NCI-H446 treated with DMSO at 0.1 percent for 48 hours (cell line): ENCODE data around the gene UNC5C.

Experiments used
- DNase-seq: peaks from one replicate; lab custom pipeline; 2025; lab: John Stamatoyannopoulos, UW

The UNC5C gene

GRCh38 chr4:95340191-95340590 is 208.6 kb downstream of the UNC5C start:
- no peak for DNase-seq

GRCh38 chr4:95325665-95326064 is 223.1 kb downstream of the UNC5C start:
- DNase-seq: no peak

DNA sequence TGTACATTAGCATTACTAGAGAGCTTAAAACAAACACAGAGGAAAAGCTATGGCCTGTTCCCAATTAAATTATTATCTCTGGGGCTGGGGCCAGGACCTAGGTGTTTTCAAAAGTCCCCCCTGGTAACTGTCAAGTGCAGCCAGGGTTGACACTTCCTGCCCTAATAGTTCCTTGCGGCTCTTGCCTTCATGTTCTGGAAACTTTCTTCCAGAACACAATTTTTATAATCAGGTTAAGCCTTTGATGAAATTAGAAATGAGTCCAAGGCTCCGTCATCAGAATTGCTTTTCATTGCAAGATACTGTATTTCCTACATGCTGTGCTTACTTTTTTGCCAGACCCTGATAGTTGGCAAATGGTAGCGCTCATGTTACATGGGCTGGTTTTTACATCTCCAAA is 229.6 kb downstream of the UNC5C start:
- no peak for DNase-seq

GRCh38 chr4:95318483-95318882 is 230.3 kb downstream of the UNC5C start:
- DNase-seq: no peak

DNA sequence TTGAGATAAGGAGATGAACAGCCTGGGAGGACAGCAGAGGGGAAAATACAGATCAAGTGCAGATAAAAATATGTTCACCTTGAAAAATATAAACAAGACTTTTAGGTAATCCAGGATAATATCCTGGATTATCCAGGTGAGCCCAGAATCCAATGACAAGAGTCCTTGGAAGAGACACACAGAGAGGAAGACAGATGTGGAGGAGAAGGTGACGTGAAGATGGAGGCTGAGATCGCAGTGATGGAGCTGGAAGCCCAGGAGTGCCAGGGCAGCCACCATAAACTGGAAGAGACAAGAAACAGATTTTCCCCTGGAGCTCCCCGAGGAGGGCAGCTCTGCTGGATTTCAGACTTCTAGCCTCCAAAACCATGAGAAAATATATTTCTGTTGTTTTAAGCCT is 230.7 kb downstream of the UNC5C start:
- DNase-seq: no peak

GRCh38 chr4:95317085-95317793 is 231.5 kb downstream of the UNC5C start:
- peak; percentile 21 for DNase-seq

DNA sequence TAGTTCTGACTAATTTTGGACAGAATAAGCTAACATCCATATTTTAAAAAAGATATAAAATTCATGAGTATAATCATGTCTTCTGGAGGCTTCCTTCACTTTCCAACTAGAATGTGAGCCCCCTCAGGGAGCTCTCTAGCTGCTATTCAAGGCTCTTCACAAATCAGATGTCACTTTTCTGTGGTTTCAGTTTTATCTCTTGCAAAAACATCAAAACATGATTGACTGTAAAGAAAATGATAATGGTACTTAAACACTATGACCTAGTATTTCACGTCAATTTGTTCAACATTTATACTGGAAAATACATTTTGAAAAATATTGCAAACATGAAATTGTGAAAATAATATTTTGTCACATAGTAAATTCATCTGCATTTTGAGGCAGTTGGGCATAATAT is 234.2 kb downstream of the UNC5C start:
- no peak for DNase-seq

DNA sequence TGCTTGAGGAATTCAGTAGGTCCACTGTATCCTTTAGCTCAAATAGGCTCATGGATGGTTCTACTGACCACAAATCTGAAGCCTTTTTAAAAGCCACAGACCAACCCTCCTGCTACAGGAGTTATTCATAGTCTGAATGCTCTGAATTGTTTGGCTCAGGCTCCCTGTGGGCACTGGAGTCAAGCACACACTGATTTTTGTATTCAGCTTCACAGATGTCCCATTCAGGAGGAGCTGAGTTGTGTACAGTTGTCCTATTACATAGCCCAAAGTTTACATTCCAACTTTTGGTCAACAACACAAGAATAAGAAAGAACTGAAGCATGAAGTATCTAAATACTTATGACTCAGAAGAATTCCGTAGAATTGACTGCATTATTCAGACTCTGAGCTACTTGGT is 243.9 kb downstream of the UNC5C start:
- DNase-seq: no peak

DNA sequence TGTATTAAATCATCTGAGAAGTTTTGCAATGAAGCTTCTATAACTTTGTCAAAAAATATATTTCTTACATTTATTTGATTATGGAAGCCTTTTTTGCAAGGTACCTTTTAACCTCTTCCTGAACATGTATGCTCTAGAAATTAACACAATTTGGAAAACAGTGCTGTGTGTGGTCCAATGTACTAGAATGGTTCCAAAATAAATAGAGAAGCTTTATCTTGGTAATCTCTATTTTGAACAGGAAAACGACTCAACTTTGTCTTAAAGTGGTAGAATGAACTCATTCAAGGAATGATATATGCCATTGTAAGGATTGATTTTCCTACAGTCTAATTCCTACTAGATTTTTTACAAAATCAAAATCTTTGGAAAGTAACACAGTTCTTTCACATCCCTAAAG is 248.5 kb downstream of the UNC5C start:
- no peak for DNase-seq

GRCh38 chr4:95296052-95296451 is 252.7 kb downstream of the UNC5C start:
- DNase-seq: no peak

DNA sequence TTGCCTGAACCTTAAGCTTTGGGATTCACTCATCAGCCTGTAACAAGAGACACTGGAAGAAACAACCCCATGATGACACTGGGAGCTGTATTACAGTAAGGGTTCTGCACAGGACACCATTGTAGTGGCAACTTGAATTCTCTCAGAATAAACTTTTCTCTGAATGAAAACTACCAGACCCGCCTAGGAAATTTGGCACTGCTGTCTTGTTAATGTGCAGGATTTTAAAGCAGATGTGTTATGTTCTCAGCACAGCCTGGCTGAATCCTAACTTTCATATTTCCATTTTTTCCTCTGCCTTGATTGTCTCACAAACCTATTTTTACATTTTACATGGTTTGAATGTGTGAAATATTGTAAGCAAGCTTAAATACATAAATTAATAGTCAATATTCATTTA is 253.6 kb downstream of the UNC5C start:
- DNase-seq: no peak

GRCh38 chr4:95294321-95294720 is 254.5 kb downstream of the UNC5C start:
- no peak for DNase-seq

DNA sequence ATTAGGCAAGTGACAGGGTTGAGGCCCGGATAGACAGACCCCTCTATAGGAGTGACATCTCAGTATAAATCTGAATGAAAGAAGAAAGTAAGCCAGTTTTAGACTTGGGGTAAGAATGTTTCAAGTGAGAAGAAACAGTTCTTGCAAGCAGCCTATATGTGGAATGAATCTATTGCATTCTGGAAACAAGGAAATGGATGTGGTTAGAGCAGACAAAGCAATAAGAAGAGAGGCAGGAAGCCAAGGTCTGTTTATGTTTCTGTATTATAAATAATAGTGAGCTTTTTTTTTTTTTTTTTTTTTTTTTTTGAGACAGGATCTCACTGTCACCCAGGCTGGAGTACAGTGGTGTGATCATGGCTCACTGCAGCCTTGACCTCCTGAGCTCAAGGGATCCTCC is 255.8 kb downstream of the UNC5C start:
- no peak for DNase-seq

GRCh38 chr4:95290702-95291101 is 258.1 kb downstream of the UNC5C start:
- DNase-seq: no peak

DNA sequence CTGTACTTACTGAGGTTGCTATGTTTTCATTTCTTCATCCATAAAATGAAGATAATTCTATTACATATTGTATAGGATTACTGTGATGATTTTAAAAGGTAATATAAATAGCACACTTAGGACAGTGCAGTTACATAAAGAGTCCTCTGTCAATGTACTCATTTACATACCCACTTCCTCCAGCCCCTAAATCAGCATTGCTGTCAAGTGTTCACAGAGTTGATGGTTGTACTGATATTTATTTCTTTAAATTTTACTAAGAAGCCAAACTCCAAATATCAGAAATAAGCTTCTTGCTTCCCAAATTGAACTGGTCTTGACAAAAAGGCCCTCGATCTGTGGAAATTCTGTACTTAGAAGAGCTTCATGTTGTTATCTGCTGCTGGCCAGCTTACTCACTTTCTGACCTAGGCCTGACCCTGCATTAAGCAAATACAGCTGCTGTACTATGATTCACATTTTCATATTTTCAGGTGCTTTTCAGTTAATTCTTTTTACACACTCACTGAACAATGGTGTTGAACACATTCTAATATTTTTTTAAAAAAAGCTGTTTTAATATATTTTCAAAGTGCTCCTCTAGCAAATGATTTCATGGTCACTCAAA is 259.6 kb downstream of the UNC5C start:
- no peak for DNase-seq

GRCh38 chr4:95288552-95288951 is 260.2 kb downstream of the UNC5C start:
- no peak for DNase-seq

DNA sequence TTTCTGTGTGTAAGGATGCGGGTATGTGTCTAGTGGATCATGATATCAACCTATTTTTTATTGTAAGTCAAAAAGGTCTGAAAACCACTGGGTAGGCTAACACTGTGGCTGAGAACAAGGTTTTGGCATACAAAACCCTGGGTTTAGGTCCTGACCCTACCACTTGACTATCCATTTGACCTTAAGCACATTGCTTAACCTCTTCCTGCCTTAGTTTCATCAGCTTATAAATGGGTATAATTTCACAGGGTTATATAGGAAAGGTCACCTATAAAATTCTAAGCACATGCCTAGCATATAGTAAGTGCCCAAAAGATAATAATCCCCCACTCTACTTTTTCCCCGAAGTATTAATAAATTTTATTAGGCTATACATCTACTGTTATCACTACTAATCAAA is 263.0 kb downstream of the UNC5C start:
- no peak for DNase-seq

- DNase-seq: no peak
These were observed 264.1 kb downstream of the UNC5C start for GRCh38 chr4:95284655-95285054.

- DNase-seq: no peak
These were observed 265.5 kb downstream of the UNC5C start for GRCh38 chr4:95283320-95283719.

- no peak for DNase-seq
These were observed 276.0 kb downstream of the UNC5C start for GRCh38 chr4:95272797-95273196.

- no peak for DNase-seq
These were observed 276.7 kb downstream of the UNC5C start for GRCh38 chr4:95272036-95272435.

DNA sequence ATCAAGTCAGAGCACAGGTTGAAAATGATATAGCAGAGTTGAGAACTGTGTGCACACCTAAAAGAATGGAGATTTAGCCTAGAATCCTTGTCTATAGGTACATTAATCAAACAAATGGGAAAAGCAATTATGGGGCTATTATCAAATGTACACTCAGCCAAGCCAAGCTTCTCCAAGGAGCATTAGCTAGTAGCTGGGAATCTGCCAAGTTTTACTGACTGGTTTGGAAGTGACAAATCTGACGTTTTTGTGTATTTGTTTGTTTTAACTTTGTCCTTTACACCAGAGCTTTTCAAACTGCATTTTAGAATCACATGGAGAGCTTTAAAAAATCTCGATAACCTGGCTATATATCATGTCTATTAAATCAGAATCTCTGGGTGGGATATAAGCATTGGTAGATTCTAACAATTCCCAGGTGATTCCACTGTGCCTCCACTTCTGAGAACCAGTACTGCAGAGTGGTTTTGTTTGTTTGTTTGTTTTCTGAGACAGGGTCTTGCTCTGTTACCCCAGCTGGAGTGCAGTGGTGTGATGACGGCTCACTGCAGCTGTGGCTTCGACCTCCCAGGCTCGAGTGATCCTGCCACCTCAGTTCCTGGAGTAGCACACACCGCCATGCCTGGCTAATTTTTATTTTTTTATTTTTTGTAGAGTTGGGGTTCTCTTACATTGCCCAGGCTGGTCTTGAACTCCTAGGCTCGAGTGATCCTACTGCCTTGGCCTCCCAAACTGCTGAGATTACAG is 279.8 kb downstream of the UNC5C start:
- peak; percentile 56 for DNase-seq

- no peak for DNase-seq
These were observed 281.7 kb downstream of the UNC5C start for GRCh38 chr4:95267081-95267480.
